Body of pancreas (tissue), 4 donors: ENCODE data around the gene S100A13. TPM values are rescaled to one million over a fixed set of nuclear protein-coding genes. Genes with fewer than 3 reads are reported as not detected.

Source experiments
- ATAC-seq: fragments of 150-250 bp; one replicate; pipeline ENCODE4 v1.9.1; 2016
- DNase-seq, 4 donors: peaks; one replicate each; pipeline ENCODE4 v3.0.0-alpha.2; 2019
- H3K27ac ChIP-seq, 4 donors: fragments of 200-600 bp; sonication (generic); 1 replicate in 3 of 4; 2 replicates in 1 of 4; pipeline versions ENCODE4 v1.5.1 to v1.6.1; 2016 to 2019; ENCODE audit warnings: mild to moderate bottlenecking in 1 of 4, mixed read lengths in 1 of 4, moderate library complexity in 1 of 4
- H3K27me3 ChIP-seq, 2 donors: fragments of 200-600 bp; sonication (generic); one replicate each; pipeline ENCODE4 v1.6.0; 2016; ENCODE audit warnings: mild to moderate bottlenecking in 1 of 2
- H3K36me3 ChIP-seq, 2 donors: fragments of 200-600 bp; sonication (generic); replicated peaks in 1 of 2; 2 replicates each; pipeline ENCODE4 v1.5.1; 2016; ENCODE audit warnings: low read depth in 2 of 2; ENCODE audit not compliant: insufficient read depth in 1 of 2
- H3K4me1 ChIP-seq: fragments of 200-600 bp; sonication (generic); one replicate; pipeline ENCODE4 v1.6.0; 2016
- H3K4me3 ChIP-seq, 2 donors: fragments of 200-600 bp; sonication (generic); 1 replicate in 1 of 2; 2 replicates in 1 of 2; pipeline ENCODE4 v1.5.1; 2016 to 2019
- H3K9me3 ChIP-seq, 3 donors: fragments of 200-600 bp; sonication (generic); 1 replicate in 2 of 3; 2 replicates in 1 of 3; pipeline ENCODE4 v1.5.1; 2016
- POLR2A ChIP-seq, 3 donors: fragments of 450-650 bp; IDR thresholded peaks; one replicate each; pipeline ENCODE4 v1.6.1; 2016; ENCODE audit warnings: antibody characterized with exemption in 3 of 3, mild to moderate bottlenecking in 2 of 3
- WGBS, 2 donors: methylation state at CpG; one replicate each; pipeline ENCODE4 v1.1.5; 2017; 5-methylcytosine and 5-hydroxymethylcytosine counted together
- intact Hi-C: fragments of 100-400 bp; cut with DNase I; formaldehyde crosslinking; loops from one replicate; pipeline ENCODE4 v1.15.1; 2023
- total RNA-seq, 2 donors: library from RNA; depleted of rRNA; stranded (reverse); fragments of >200 nt; gene quantifications; one replicate each; pipeline ENCODE4 v1.1.0, GENCODE V29; 2016
- TF ChIP-seq, protein P1 (sequence below), 7 experiments: fragments of 450-650 bp in 4 of 7; fragments of 200-600 bp in 3 of 7; sonication (generic) in 3 of 7; IDR thresholded peaks; one replicate each; pipeline ENCODE4 v1.5.1; 2016 to 2019; ENCODE audit warnings: antibody characterized with exemption in 7 of 7

Gene S100A13
- total RNA-seq, 2 donors from 2014 or later: 65.3 to 88.7 TPM

DNA sequence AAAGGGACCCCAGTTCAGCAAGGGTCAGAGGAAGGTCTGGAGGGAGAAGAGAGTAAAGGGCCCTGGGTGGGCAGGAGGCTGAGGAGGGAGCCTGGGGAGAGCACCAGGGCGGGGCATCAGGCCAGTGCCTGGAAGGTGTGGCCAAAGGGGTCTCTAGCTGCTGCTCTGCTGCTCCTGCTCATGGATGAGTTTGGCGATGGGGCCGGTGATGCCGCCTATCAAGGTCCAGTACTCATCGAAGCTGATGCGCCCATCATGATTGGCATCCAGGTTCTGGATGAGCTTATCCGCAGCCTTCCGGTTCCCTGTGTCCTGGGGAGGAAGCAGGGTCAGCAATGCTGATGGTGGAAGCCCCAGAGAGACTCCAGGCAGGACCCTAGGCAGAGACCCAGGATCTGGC lies 19.9 kb downstream of the S100A13 start:
- H3K27ac ChIP-seq: no peak overlapping the region
- TF ChIP-seq, protein P1, sequence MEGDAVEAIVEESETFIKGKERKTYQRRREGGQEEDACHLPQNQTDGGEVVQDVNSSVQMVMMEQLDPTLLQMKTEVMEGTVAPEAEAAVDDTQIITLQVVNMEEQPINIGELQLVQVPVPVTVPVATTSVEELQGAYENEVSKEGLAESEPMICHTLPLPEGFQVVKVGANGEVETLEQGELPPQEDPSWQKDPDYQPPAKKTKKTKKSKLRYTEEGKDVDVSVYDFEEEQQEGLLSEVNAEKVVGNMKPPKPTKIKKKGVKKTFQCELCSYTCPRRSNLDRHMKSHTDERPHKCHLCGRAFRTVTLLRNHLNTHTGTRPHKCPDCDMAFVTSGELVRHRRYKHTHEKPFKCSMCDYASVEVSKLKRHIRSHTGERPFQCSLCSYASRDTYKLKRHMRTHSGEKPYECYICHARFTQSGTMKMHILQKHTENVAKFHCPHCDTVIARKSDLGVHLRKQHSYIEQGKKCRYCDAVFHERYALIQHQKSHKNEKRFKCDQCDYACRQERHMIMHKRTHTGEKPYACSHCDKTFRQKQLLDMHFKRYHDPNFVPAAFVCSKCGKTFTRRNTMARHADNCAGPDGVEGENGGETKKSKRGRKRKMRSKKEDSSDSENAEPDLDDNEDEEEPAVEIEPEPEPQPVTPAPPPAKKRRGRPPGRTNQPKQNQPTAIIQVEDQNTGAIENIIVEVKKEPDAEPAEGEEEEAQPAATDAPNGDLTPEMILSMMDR (IDR thresholded peaks at IDR 0.05): no peak
- TF ChIP-seq POLR2A (IDR thresholded peaks at IDR 0.05): no peak
- intact Hi-C loops: no loop called here
- WGBS, 2 donors: 90 to 95% methylated on average over 4 to 8 of the region's 8 CpGs
- ATAC-seq (no peak), DNase-seq (no peak)
- no peaks in the 10 kb centered on the region for H3K36me3 ChIP-seq
- no peaks in the 10 kb centered on the region for H3K27me3 ChIP-seq
- no peak overlapping the region for H3K4me3 ChIP-seq
- no peaks in the 10 kb centered on the region for H3K9me3 ChIP-seq
- peaks cover 40% of the 10 kb centered on the region for H3K4me1 ChIP-seq

DNA sequence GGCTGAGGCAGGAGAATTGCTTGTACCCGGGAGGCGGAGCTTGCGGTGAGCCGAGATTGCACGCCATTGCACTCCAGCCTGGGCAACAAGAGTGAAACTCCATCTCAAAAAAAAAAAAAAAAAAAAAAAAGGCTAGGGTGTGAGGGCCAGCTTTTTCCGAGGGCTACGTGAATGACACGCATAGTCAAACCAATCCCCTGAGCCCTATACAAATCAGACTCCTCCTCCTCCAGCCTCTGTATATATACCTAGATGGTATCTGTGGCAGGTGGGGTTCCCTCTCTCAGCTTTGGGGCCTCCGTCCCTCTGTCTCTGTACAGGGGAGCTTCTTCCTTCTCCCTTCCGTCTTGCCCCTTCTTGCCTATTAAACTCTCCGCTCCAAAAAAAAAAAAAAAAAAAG lies 21.1 kb downstream of the S100A13 start:
- no peaks in the 10 kb centered on the region for H3K36me3 ChIP-seq
- peaks cover 28% of the 10 kb centered on the region for H3K4me1 ChIP-seq
- H3K27me3 ChIP-seq: no peaks in the 10 kb centered on the region
- intact Hi-C loops: no loop called here
- no peak overlapping the region for H3K4me3 ChIP-seq
- 89 to 90% methylated on average over 11 of the region's 11 CpGs for WGBS, 2 donors
- DNase-seq (no peak), ATAC-seq (no peak)
- no peaks in the 10 kb centered on the region for H3K9me3 ChIP-seq
- TF ChIP-seq POLR2A (IDR thresholded peaks at IDR 0.05): no peak
- TF ChIP-seq, protein P1 (IDR thresholded peaks at IDR 0.05): no peak
- no peak overlapping the region for H3K27ac ChIP-seq

DNA sequence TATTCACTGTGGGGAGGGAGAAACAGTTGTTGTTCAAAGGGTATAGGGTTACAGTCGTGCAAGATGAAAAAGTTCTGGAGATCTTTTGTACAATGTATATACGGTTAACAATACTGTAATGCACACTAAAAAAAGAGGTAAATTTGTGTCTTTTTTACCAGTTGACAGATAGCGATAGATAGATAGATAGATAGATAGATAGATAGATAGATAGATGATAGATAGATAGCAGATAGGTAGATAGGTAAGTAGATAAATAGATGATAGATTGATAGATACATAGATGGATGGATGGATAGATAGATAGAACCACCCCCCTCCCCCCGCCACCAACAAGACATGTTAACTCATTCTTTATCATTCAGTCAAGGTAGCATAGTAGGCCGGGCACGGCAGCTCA lies 24.6 kb downstream of the S100A13 start:
- WGBS, 2 donors: 86 to 92% methylated on average over 6 of the region's 6 CpGs
- TF ChIP-seq, protein P1 (IDR thresholded peaks at IDR 0.05): no peak
- no peak for TF ChIP-seq POLR2A (IDR thresholded peaks at IDR 0.05)
- DNase-seq: no peak
- ATAC-seq: no peak
- no peaks in the 10 kb centered on the region for H3K9me3 ChIP-seq
- no peaks in the 10 kb centered on the region for H3K27me3 ChIP-seq
- H3K36me3 ChIP-seq: no peaks in the 10 kb centered on the region
- H3K27ac ChIP-seq: no peak overlapping the region
- H3K4me1 ChIP-seq: no peaks in the 10 kb centered on the region
- intact Hi-C loops: no loop called here
- H3K4me3 ChIP-seq: no peak overlapping the region

DNA sequence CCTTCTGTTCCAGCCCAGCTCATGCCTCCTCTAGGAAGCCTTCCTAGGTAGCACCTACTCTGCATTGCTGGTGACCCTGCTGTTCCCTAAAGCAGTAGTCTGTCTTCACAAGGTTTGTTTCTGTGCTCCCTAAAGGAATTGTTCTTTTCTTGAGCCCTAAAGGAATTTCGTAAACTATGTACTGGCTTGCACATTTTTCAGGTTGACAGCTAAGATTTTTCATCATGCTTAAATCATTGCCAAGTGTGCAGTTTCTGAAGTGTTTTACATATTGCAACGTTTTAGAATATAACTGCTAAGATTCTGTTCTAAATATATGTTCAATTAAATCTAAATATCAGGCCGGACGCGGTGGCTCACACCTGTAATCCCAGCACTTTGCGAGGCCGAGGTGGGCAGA lies 27.5 kb downstream of the S100A13 start:
- ATAC-seq: no peak
- DNase-seq: no peak
- Histone ChIP-seq H3K4me1 (no peaks in the 10 kb centered on the region), H3K9me3 (no peaks in the 10 kb centered on the region), H3K4me3 (no peak overlapping the region), H3K27ac (no peak overlapping the region), H3K27me3 (no peaks in the 10 kb centered on the region), H3K36me3 (no peaks in the 10 kb centered on the region)
- TF ChIP-seq POLR2A (IDR thresholded peaks at IDR 0.05): no peak
- TF ChIP-seq, protein P1 (IDR thresholded peaks at IDR 0.05): no peak
- WGBS, 2 donors: 87 to 88% methylated on average over 7 of the region's 7 CpGs
- intact Hi-C loops: no loop called here

DNA sequence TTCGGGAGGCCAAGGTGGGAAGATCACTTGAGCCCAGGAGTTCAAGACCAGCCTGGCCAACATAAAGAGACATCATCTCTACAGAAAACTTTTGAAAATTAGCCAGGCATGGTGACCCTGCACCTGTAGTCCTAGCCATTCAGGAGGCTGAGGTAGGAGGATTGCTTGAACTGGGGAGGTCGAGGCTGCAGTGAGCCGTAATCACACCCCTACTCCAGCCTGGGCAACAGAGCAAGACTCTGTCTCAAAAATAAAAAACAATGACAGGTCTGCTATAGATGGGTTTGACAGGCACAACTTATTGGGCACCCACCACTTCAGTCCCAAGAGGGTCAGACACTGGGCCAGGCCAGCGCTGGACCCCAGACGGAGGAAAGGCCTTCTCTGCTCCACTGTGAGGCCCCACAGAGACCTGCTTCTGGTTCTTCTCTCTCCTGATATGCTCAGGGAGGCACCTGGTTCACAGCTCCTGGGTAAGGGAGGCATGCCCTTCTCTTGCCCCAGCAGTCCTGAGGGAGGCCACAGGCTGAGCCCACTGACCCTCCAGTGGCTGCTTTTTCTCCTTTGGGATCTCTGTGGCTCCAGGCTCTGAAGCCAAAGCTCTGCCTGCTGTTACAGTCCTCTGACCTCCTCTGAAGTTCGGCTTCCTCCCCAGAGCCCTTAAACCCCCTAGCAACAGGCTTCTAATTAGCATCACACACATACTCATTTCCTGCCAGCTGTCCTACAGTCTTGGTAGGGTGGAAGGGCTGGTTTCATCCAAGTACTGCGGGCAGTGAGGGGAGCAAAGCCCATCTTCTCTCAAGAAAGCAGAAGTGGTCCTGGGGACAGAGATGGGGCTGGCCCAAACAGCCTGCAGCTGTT lies 28.8 kb downstream of the S100A13 start:
- TF ChIP-seq, protein P1 (IDR thresholded peaks at IDR 0.05): no peak
- TF ChIP-seq POLR2A (IDR thresholded peaks at IDR 0.05): no peak
- H3K36me3 ChIP-seq: no peaks in the 10 kb centered on the region
- no peaks in the 10 kb centered on the region for H3K4me1 ChIP-seq
- DNase-seq (no peak), ATAC-seq (no peak)
- H3K4me3 ChIP-seq: no peak overlapping the region
- H3K27ac ChIP-seq: no peak overlapping the region
- intact Hi-C loops: no loop called here
- 75 to 78% methylated on average over 5 to 7 of the region's 7 CpGs for WGBS, 2 donors
- H3K27me3 ChIP-seq: no peaks in the 10 kb centered on the region
- H3K9me3 ChIP-seq: no peaks in the 10 kb centered on the region
